ENCODE measurements around the gene VSTM4. TPM values are rescaled to one million over a fixed set of nuclear protein-coding genes. Genes with fewer than 3 reads are reported as not detected.

The VSTM4 gene
- total RNA-seq, 1 donor from 2014 or later, result 2.2 TPM

GRCh38 chr10:49120911-49121310 lies 5.6 kb upstream of the VSTM4 start:
- Mint-ChIP-seq H3K36me3 (ENCODE audit: low read depth) (peaks cover 4% of the 10 kb centered on the region), H3K27ac (ENCODE audit: unreplicated experiment) (no peak overlapping the region), H3K9me3 (peaks cover 4% of the 10 kb centered on the region), H3K4me3 (no peak overlapping the region), H3K4me1 (peaks cover 14% of the 10 kb centered on the region), H3K27me3 (ENCODE audit: low read depth) (peaks cover 3% of the 10 kb centered on the region)
- no peak for TF ChIP-seq CTCF (conservative IDR thresholded peaks at IDR 0.05)
- no peak for DNase-seq (ENCODE audit: low read depth, low spot score)

GRCh38 chr10:49119746-49120145 lies 4.4 kb upstream of the VSTM4 start:
- DNase-seq (ENCODE audit: low read depth, low spot score), result no peak

GRCh38 chr10:49118430-49119074 lies 3.2 kb upstream of the VSTM4 start:
- no peak overlapping the region for H3K27ac Mint-ChIP-seq (ENCODE audit: unreplicated experiment)
- H3K36me3 Mint-ChIP-seq (ENCODE audit: low read depth), result no peaks in the 10 kb centered on the region
- TF ChIP-seq CTCF (conservative IDR thresholded peaks at IDR 0.05), result no peak
- H3K4me1 Mint-ChIP-seq, result peaks cover 22% of the 10 kb centered on the region
- DNase-seq (ENCODE audit: low read depth, low spot score), result no peak
- peaks cover 3% of the 10 kb centered on the region for H3K27me3 Mint-ChIP-seq (ENCODE audit: low read depth)
- no peak overlapping the region for H3K4me3 Mint-ChIP-seq
- H3K9me3 Mint-ChIP-seq, result no peaks in the 10 kb centered on the region

More at GRCh38 chr10:49119746-49120145, 4.4 kb upstream of the VSTM4 start:
- TF ChIP-seq CTCF (conservative IDR thresholded peaks at IDR 0.05), result no peak
- no peak overlapping the region for H3K27ac Mint-ChIP-seq (ENCODE audit: unreplicated experiment)
- H3K4me3 Mint-ChIP-seq, result no peak overlapping the region
- H3K9me3 Mint-ChIP-seq, result peaks cover 4% of the 10 kb centered on the region
- peaks cover 4% of the 10 kb centered on the region for H3K36me3 Mint-ChIP-seq (ENCODE audit: low read depth)
- H3K27me3 Mint-ChIP-seq (ENCODE audit: low read depth), result peaks cover 3% of the 10 kb centered on the region
- peaks cover 17% of the 10 kb centered on the region for H3K4me1 Mint-ChIP-seq

GRCh38 chr10:49117376-49118070 lies 2.2 kb upstream of the VSTM4 start:
- Mint-ChIP-seq H3K4me1 (peaks cover 22% of the 10 kb centered on the region), H3K4me3 (peak overlapping the region; percentile 44), H3K27me3 (ENCODE audit: low read depth) (peaks cover 3% of the 10 kb centered on the region), H3K27ac (ENCODE audit: unreplicated experiment) (no peak overlapping the region), H3K36me3 (ENCODE audit: low read depth) (no peaks in the 10 kb centered on the region), H3K9me3 (no peaks in the 10 kb centered on the region)
- DNase-seq (ENCODE audit: low read depth, low spot score), result no peak
- no peak for TF ChIP-seq CTCF (conservative IDR thresholded peaks at IDR 0.05)

- Mint-ChIP-seq H3K4me1 (peaks cover 22% of the 10 kb centered on the region), H3K9me3 (no peaks in the 10 kb centered on the region), H3K27ac (ENCODE audit: unreplicated experiment) (no peak overlapping the region), H3K27me3 (ENCODE audit: low read depth) (peaks cover 2% of the 10 kb centered on the region), H3K36me3 (ENCODE audit: low read depth) (no peaks in the 10 kb centered on the region), H3K4me3 (peak overlapping the region; percentile 56)
- no peak for TF ChIP-seq CTCF (conservative IDR thresholded peaks at IDR 0.05)
- no peak for DNase-seq (ENCODE audit: low read depth, low spot score)
These were observed 1.4 kb upstream of the VSTM4 start for GRCh38 chr10:49116509-49117375.

Data from neural crest cell (in vitro differentiated cells).